ENCODE measurements around the gene EPHX1. TPM values are rescaled to one million over a fixed set of nuclear protein-coding genes. Genes with fewer than 3 reads are reported as not detected.

The EPHX1 gene
- total and polyA plus RNA-seq, 10 of the 15 experiments (the other 5 are each of a cell fraction or from before 2014, with no cell fraction given), result 0.33 to 2.9 (median 0.78) TPM; not detected in 2

GRCh38 chr1:225848030-225848955 lies 38.4 kb downstream of the EPHX1 start (continued):
- 0 out of 2 replicates have a peak, but pooled peaks have one; percentile 57 for TF ChIP-seq DPF2 (IDR thresholded peaks at IDR 0.05)
- no peak for TF ChIP-seq RAD21 (IDR thresholded peaks at IDR 0.05; ENCODE audit: insufficient read depth, low read depth, low read length)
- TF ChIP-seq TCF3 (IDR thresholded peaks at IDR 0.05; ENCODE audit: borderline replicate concordance, insufficient read depth, low read depth, low read length), result 0 out of 2 replicates have a peak, but pooled peaks have one; percentile 11
- TF ChIP-seq ZNF217 (IDR thresholded peaks at IDR 0.05), result no peak
- TF ChIP-seq ZBTB11 (CRISPR knock-in tag; IDR thresholded peaks at IDR 0.05), result no peak
- no peak for TF ChIP-seq CHD2 (IDR thresholded peaks at IDR 0.05; ENCODE audit: borderline replicate concordance, low read depth, low read length)
- TF ChIP-seq SRF (IDR thresholded peaks at IDR 0.05; ENCODE audit: low read depth in 2 of 2, low read length in 2 of 2), result 0 out of 4 replicates have a peak, but pooled peaks of 1 of the 2 experiments have one; percentile 31
- no peak for TF ChIP-seq SMAD1 (IDR thresholded peaks at IDR 0.05; ENCODE audit: low read depth, partially characterized antibody)
- no peak for TF ChIP-seq IRF3 (IDR thresholded peaks at IDR 0.05)
- TF ChIP-seq SUPT20H (IDR thresholded peaks at IDR 0.05; ENCODE audit: borderline replicate concordance, control insufficient read depth, low read depth, low read length), result no peak
- TF ChIP-seq ATF3 (IDR thresholded peaks at IDR 0.05; ENCODE audit: borderline replicate concordance, extremely low read depth, low read depth, low read length), result no peak
- TF ChIP-seq EP300 (IDR thresholded peaks at IDR 0.05; ENCODE audit: borderline replicate concordance in 1 of 2, control insufficient read depth in 1 of 2, low read depth in 2 of 2, low read length in 2 of 2), result peak in 1 of 2 experiments; percentile 54; a peak in 1 of 4 replicates
- TF ChIP-seq NR2C2 (IDR thresholded peaks at IDR 0.05; ENCODE audit: borderline replicate concordance, control insufficient read depth, insufficient read length, low read depth), result no peak
- no peak for TF ChIP-seq SKIL (IDR thresholded peaks at IDR 0.05; ENCODE audit: low read depth, poor library complexity, severe bottlenecking)
- TF ChIP-seq YBX1 (IDR thresholded peaks at IDR 0.05), result no peak
- TF ChIP-seq ZBTB33 (IDR thresholded peaks at IDR 0.05), result no peak
- no peak for TF ChIP-seq EZH2 (IDR thresholded peaks at IDR 0.05; ENCODE audit: borderline replicate concordance, control insufficient read depth, low read depth, low read length)
- no peak for TF ChIP-seq HCFC1 (IDR thresholded peaks at IDR 0.05; ENCODE audit: low read length)
- no peak for TF ChIP-seq CHD4 (IDR thresholded peaks at IDR 0.05)
